Parathyroid adenoma (tissue), 2 donors: ENCODE data around the gene SLC34A3.

ENCODE experiments used
- H2AFZ ChIP-seq: fragments of 300-600 bp; sonication (generic); one replicate; pipeline ENCODE4 v1.7.0; 2017; ENCODE audit warnings: antibody characterized with exemption, mild to moderate bottlenecking
- H3K27ac ChIP-seq: fragments of 300-600 bp; sonication (generic); one replicate; pipeline ENCODE4 v1.7.0; 2017
- H3K27me3 ChIP-seq: fragments of 300-600 bp; sonication (generic); one replicate; pipeline ENCODE4 v1.7.0; 2017; ENCODE audit warnings: low read length; ENCODE audit not compliant: control insufficient read depth, insufficient read depth
- H3K36me3 ChIP-seq: fragments of 300-600 bp; sonication (generic); one replicate; pipeline ENCODE4 v1.7.0; 2017; ENCODE audit warnings: low read length; ENCODE audit not compliant: control insufficient read depth, insufficient read depth
- H3K4me1 ChIP-seq: fragments of 300-600 bp; sonication (generic); one replicate; pipeline ENCODE4 v1.7.0; 2017; ENCODE audit warnings: control low read depth
- H3K4me2 ChIP-seq: fragments of 300-600 bp; sonication (generic); one replicate; pipeline ENCODE4 v1.7.0; 2017; ENCODE audit warnings: low read length
- H3K4me3 ChIP-seq: fragments of 300-600 bp; sonication (generic); one replicate; pipeline ENCODE4 v1.7.0; 2017; ENCODE audit warnings: low read depth, low read length
- H3K79me2 ChIP-seq: fragments of 300-600 bp; sonication (generic); one replicate; pipeline ENCODE4 v1.7.0; 2017; ENCODE audit warnings: control low read depth
- H3K9ac ChIP-seq: fragments of 300-600 bp; sonication (generic); one replicate; pipeline ENCODE4 v1.7.0; 2017; ENCODE audit warnings: mild to moderate bottlenecking
- H3K9me3 ChIP-seq: fragments of 300-600 bp; sonication (generic); one replicate; pipeline ENCODE4 v1.7.0; 2017; ENCODE audit warnings: low read length; ENCODE audit not compliant: control insufficient read depth
- TF ChIP-seq, protein P1 (sequence below): fragments of 300-600 bp; sonication (generic); IDR thresholded peaks from one replicate; pipeline ENCODE4 v1.7.0; 2017; ENCODE audit warnings: antibody characterized with exemption, mild to moderate bottlenecking
- donor health status: primary hyperparathyroidism.

The SLC34A3 gene

DNA sequence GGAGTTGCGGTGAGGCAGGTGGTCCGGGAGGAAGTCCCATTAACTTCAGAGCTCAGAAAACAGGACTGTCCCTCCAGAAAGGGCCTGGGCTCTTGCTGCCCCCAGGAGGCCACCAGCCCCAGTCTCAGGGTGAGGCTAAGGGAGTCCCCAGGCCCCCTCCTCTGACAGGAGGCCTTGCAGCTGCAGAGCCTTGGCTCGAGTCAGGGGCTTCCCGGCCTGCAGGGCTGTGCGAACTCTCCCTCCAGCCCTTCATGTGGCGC, 17.1 kb downstream of the SLC34A3 start:
- H3K9me3 ChIP-seq, result no peaks in the 10 kb centered on the region

DNA sequence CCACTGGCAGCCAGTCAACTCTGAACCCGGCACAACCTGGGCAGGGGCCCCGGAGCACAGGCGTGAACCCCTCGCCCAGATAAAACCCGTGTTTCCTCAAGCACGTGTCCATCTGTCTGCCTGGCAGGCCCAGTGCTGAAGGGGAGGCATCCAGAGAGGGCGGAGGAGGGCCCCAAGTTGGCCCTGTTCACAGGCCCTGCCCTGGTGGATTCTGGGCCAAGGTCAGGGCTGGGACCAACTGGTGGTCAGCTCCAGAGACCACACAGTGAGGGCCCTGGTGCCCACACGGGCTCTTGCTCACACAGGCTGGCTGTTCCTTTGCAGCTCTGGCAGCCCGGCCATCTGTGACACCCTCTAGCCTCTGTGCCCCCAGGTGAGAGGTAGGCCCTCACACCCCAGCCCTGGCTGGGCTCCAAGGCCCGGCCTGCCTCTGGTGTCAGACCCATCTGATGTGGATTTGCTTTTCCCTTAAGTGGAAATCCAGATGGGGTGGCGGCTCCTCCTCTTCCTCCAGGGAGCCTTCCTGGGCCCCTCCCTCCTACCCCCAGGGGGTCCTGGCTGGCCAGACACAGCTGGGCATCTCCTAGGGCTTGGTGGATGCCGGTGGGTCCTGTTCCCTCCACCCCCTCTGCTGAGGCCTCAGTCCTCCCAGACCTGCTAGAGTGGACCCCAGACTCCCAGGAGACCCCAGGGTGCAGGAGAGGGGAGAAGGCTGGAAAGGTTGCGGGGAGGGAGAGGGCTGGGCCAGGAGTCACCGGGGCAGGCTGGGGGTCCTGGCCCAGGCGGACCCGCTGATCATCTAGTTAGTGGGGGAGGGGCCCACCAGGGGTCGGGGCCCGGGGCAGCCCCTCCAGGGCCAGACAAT, 19.9 kb downstream of the SLC34A3 start:
- Histone ChIP-seq H3K9me3 (no peaks in the 10 kb centered on the region), H2AFZ (no peak overlapping the region), H3K9ac (no peak overlapping the region), H3K27me3 (no peaks in the 10 kb centered on the region), H3K4me3 (no peak overlapping the region), H3K79me2 (no peaks in the 10 kb centered on the region), H3K27ac (no peak overlapping the region), H3K4me1 (no peaks in the 10 kb centered on the region), H3K36me3 (no peaks in the 10 kb centered on the region), H3K4me2 (no peak overlapping the region)
- TF ChIP-seq, protein P1, sequence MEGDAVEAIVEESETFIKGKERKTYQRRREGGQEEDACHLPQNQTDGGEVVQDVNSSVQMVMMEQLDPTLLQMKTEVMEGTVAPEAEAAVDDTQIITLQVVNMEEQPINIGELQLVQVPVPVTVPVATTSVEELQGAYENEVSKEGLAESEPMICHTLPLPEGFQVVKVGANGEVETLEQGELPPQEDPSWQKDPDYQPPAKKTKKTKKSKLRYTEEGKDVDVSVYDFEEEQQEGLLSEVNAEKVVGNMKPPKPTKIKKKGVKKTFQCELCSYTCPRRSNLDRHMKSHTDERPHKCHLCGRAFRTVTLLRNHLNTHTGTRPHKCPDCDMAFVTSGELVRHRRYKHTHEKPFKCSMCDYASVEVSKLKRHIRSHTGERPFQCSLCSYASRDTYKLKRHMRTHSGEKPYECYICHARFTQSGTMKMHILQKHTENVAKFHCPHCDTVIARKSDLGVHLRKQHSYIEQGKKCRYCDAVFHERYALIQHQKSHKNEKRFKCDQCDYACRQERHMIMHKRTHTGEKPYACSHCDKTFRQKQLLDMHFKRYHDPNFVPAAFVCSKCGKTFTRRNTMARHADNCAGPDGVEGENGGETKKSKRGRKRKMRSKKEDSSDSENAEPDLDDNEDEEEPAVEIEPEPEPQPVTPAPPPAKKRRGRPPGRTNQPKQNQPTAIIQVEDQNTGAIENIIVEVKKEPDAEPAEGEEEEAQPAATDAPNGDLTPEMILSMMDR, result no peak

More for the DNA sequence above, 17.1 kb downstream of the SLC34A3 start:
- H3K9ac ChIP-seq, result no peak overlapping the region
- H3K4me1 ChIP-seq, result no peaks in the 10 kb centered on the region
- no peak overlapping the region for H3K4me2 ChIP-seq
- TF ChIP-seq, protein P1, result no peak
- H3K79me2 ChIP-seq, result no peaks in the 10 kb centered on the region
- no peaks in the 10 kb centered on the region for H3K27me3 ChIP-seq
- no peak overlapping the region for H3K4me3 ChIP-seq
- no peaks in the 10 kb centered on the region for H3K36me3 ChIP-seq
- no peak overlapping the region for H2AFZ ChIP-seq
- no peak overlapping the region for H3K27ac ChIP-seq

DNA sequence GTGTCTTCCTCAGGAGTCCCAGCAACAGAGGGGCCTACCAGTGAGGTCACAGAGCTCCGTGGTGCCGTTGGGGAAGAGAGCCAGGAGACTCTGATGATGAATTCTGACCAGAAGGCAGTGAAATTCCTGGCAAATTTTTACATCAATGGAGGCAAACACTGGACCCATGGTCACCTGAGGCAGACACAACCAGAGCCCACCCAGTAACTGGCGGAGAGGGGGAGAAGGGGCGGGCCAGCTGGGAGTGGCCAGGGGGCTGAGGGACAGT, 20.4 kb downstream of the SLC34A3 start, which contains the start of gene STPG3:
STPG3 (plus strand) TSS at position 93 of the 268 bp plus-strand sequence; CDS start at position 94, 1 bp downstream.
- TF ChIP-seq, protein P1, result no peak
- Histone ChIP-seq H3K79me2 (no peaks in the 10 kb centered on the region), H3K4me1 (no peaks in the 10 kb centered on the region), H3K36me3 (no peaks in the 10 kb centered on the region), H3K4me3 (no peak within 1 kb of the TSS), H2AFZ (no peak within 1 kb of the TSS), H3K27me3 (no peaks in the 10 kb centered on the region), H3K27ac (no peak within 1 kb of the TSS), H3K9me3 (no peaks in the 10 kb centered on the region), H3K9ac (no peak within 1 kb of the TSS), H3K4me2 (no peak within 1 kb of the TSS)

DNA sequence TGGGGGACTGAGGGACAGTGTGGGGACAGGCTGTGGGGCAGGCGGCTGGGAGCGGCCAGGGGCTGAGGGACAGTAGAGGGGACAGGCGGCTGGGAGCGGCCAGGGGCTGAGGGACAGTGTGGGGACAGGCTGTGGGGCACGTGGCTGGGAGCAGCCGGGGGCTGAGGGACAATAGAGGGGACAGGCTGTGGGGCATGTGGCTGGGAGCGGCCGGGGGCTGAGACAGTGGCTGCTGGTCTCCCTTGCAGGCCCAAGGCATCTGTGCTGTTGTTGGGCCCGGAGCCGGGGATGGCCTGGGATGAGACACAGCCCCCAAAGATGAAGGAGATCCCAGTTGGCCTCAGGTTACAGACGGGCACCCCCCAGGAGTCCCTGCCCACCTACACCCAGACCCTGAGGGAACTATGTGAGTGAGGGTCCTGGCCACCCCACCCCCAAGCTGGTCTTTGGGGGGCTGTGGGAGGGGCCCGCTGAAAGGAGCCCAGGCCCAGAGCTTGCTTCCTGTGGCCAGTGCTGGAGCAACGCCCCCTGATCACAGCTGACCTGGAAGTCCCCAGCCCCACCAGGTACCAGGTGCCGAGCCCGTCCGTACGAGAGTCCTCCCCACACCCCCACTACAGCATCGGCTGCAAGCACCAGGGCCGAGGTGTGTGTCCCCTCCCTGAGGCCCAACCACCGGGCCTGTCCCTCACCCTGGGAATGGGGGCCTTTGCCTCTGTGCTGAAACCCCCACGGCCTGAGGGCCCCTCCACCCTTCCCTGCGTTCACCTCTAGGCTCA, 21.0 kb downstream of the SLC34A3 start:
- Histone ChIP-seq H3K27me3 (no peaks in the 10 kb centered on the region), H3K9ac (no peak overlapping the region), H3K4me3 (no peak overlapping the region), H3K79me2 (no peaks in the 10 kb centered on the region), H3K4me1 (peaks cover 3% of the 10 kb centered on the region), H3K4me2 (no peak overlapping the region), H3K27ac (no peak overlapping the region), H2AFZ (no peak overlapping the region), H3K36me3 (no peaks in the 10 kb centered on the region), H3K9me3 (no peaks in the 10 kb centered on the region)
- TF ChIP-seq, protein P1, result no peak
